ENCODE results near the gene SLC30A7.

SLC30A7 gene

GRCh38 chr1:101025657-101026429 is 130.0 kb downstream of the SLC30A7 start, which contains the start of gene DPH5:
Gene DPH5 (minus strand): TSS chr1:101025784. CDS start chr1:101025443, 341 bp downstream.
- TF ChIP-seq ZFX (IDR thresholded peaks at IDR 0.05): peak; percentile 92
- TF ChIP-seq, protein P1, sequence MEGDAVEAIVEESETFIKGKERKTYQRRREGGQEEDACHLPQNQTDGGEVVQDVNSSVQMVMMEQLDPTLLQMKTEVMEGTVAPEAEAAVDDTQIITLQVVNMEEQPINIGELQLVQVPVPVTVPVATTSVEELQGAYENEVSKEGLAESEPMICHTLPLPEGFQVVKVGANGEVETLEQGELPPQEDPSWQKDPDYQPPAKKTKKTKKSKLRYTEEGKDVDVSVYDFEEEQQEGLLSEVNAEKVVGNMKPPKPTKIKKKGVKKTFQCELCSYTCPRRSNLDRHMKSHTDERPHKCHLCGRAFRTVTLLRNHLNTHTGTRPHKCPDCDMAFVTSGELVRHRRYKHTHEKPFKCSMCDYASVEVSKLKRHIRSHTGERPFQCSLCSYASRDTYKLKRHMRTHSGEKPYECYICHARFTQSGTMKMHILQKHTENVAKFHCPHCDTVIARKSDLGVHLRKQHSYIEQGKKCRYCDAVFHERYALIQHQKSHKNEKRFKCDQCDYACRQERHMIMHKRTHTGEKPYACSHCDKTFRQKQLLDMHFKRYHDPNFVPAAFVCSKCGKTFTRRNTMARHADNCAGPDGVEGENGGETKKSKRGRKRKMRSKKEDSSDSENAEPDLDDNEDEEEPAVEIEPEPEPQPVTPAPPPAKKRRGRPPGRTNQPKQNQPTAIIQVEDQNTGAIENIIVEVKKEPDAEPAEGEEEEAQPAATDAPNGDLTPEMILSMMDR (conservative IDR thresholded peaks at IDR 0.05): no peak
- H3K27ac ChIP-seq: peak within 1 kb of the TSS; percentile 84

DNA sequence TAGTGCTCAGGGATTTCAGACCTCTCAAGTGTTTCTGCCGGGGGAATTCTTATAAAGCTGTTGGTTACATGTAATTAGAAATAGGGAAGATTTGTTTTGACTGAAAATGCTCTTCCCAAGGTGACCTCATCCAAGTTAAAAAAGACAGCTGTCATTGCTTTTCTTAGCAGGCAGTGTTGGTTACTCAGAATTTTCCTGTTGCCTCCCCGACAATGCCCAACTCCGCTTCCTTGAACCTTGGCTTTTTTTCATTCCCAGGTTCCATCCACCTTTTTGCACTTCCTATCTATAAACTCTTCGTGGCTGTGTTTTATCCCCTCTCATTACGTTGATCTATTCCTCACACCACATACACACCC is 130.5 kb downstream of the SLC30A7 start:
- no peak for TF ChIP-seq ZFX (IDR thresholded peaks at IDR 0.05)
- TF ChIP-seq, protein P1 (conservative IDR thresholded peaks at IDR 0.05): no peak
- peak overlapping the region; percentile 84 for H3K27ac ChIP-seq

DNA sequence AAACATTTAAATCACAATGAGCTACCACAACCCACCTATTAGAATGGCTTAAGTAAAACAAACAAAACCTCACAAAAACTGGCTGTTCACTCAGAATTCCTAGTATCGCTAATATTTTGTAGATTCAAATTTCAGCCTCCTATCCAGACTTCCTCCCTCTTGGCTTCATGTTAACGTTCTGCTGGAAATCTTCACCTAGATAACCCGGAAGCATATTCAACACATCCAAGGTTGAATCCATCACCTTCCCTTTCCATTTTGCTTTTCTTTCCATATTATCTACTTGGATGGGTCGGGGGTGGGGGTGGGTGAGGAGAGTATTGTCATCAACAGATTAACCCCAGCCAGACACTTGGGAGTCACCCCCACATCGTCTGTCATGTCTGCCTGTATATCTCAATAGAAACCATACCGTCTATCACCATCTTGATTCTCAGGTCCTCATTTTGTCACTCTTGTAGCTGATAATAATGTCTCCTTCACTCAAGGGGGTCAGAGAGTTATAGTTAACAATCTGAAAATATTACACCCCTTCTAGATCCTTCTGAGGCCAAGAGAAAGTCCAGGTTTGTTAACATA is 131.4 kb downstream of the SLC30A7 start:
- H3K27ac ChIP-seq: no peak overlapping the region
- TF ChIP-seq, protein P1 (conservative IDR thresholded peaks at IDR 0.05): no peak

- TF ChIP-seq, protein P1 (conservative IDR thresholded peaks at IDR 0.05): no peak
- TF ChIP-seq ZFX (IDR thresholded peaks at IDR 0.05): no peak
- H3K27ac ChIP-seq: no peak overlapping the region
Measured at GRCh38 chr1:101028466-101028865, 132.6 kb downstream of the SLC30A7 start.

- no peak overlapping the region for H3K27ac ChIP-seq
- no peak for TF ChIP-seq ZFX (IDR thresholded peaks at IDR 0.05)
- TF ChIP-seq, protein P1 (conservative IDR thresholded peaks at IDR 0.05): no peak
Measured at GRCh38 chr1:101029184-101029583, 133.3 kb downstream of the SLC30A7 start.

DNA sequence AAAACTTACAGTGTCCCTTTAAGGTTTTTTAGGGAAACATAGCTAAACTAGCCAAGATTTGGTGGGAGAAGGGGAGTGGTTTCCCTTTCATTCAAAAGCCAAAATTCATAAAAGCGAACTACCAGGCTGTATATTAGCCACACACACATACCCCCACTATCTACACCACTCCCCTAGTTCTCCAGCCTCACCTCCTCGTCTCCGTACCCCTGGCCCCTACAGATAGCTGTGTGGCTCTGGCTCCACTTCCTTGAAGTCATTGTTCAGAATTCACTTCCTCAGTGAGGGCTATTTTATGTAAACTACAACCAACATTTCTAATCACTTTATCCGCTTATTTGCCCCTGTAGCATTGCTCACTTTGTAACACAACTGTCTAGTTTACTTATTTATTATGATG is 135.0 kb downstream of the SLC30A7 start:
- no peak overlapping the region for H3K27ac ChIP-seq
- TF ChIP-seq, protein P1 (conservative IDR thresholded peaks at IDR 0.05): no peak
- TF ChIP-seq ZFX (IDR thresholded peaks at IDR 0.05): no peak

All from C4-2B (cell line).